Common myeloid progenitor, CD34-positive (primary cell): Measurements from ENCODE around the gene FNDC7. TPM values are rescaled to one million over a fixed set of nuclear protein-coding genes. Genes with fewer than 3 reads are reported as not detected.
"Not testable (repeated sequence)": the region's sequence is repeated elsewhere in the genome, so short reads cannot be mapped to it uniquely, and the experiment has no call there.

ENCODE experiments used
- CTCF ChIA-PET: fragments of 350-600 bp; sonication (Branson Sonifier 250); formaldehyde crosslinking; loops from one replicate; lab custom pipeline; 2021; ENCODE audit warnings: antibody characterized with exemption; lab: Charles Lee
- POLR2A ChIA-PET: fragments of 350-600 bp; sonication (Branson Sonifier 250); formaldehyde crosslinking; loops from one replicate; lab custom pipeline; 2021; ENCODE audit warnings: antibody characterized with exemption; lab: Charles Lee
- DNase-seq, 3 donors: peaks; one replicate each; pipeline versions ENCODE4 v3.0.0 to v3.0.0-alpha.2; 2013
- H3K27ac ChIP-seq, 2 experiments: 1 replicate in 1 of 2; 2 replicates in 1 of 2; pipeline ENCODE4 v1.7.0; 2013; ENCODE audit warnings: inconsistent platforms in 2 of 2, low read length in 2 of 2, mild to moderate bottlenecking in 2 of 2, low read depth in 1 of 2, moderate library complexity in 1 of 2; ENCODE audit not compliant: severe bottlenecking in 2 of 2, insufficient read depth in 1 of 2, poor library complexity in 1 of 2
- H3K27me3 ChIP-seq, 5 experiments: replicated peaks in 2 of 5; 1 replicate in 3 of 5; 2 replicates in 2 of 5; pipeline versions ENCODE4 v1.6.1 to v1.7.0; 2013; ENCODE audit warnings: low read length in 4 of 5, mild to moderate bottlenecking in 2 of 5, moderate library complexity in 2 of 5, inconsistent platforms in 1 of 5; ENCODE audit not compliant: insufficient read depth in 5 of 5, control insufficient read depth in 4 of 5
- H3K36me3 ChIP-seq, 4 experiments: 1 replicate in 2 of 4; 2 replicates in 2 of 4; pipeline versions ENCODE4 v1.6.1 to v1.7.0; 2013; ENCODE audit warnings: low read length in 3 of 4, control low read depth in 1 of 4, mild to moderate bottlenecking in 1 of 4; ENCODE audit not compliant: control insufficient read depth in 4 of 4, insufficient read depth in 4 of 4
- H3K4me1 ChIP-seq, 4 experiments: 1 replicate in 3 of 4; 2 replicates in 1 of 4; pipeline versions ENCODE4 v1.6.1 to v1.7.1; 2013; ENCODE audit warnings: low read length in 3 of 4, mild to moderate bottlenecking in 3 of 4, control low read depth in 1 of 4, inconsistent platforms in 1 of 4, moderate library complexity in 1 of 4; ENCODE audit not compliant: control insufficient read depth in 4 of 4, insufficient read depth in 4 of 4; ENCODE audit errors: control extremely low read depth in 1 of 4
- H3K4me3 ChIP-seq, 7 experiments: 1 replicate in 4 of 7; 2 replicates in 3 of 7; pipeline versions ENCODE4 v1.5.1 to v1.7.0; 2013; ENCODE audit warnings: mild to moderate bottlenecking in 7 of 7, low read length in 6 of 7, moderate library complexity in 6 of 7, inconsistent platforms in 2 of 7, low read depth in 2 of 7, control low read depth in 1 of 7; ENCODE audit not compliant: insufficient read depth in 4 of 7, control insufficient read depth in 1 of 7; ENCODE audit errors: extremely low read depth in 1 of 7
- H3K9me3 ChIP-seq, 5 experiments: 1 replicate in 4 of 5; 2 replicates in 1 of 5; pipeline versions ENCODE4 v1.6.1 to v1.7.1; 2013; ENCODE audit warnings: low read length in 4 of 5, mild to moderate bottlenecking in 2 of 5, inconsistent platforms in 1 of 5, low read depth in 1 of 5, moderate library complexity in 1 of 5; ENCODE audit not compliant: control insufficient read depth in 4 of 5, insufficient read depth in 2 of 5; ENCODE audit errors: control extremely low read depth in 1 of 5
- WGBS: methylation state at CpG from one replicate; pipeline ENCODE4 v1.1.5; 2013; ENCODE audit not compliant: insufficient coverage; 5-methylcytosine and 5-hydroxymethylcytosine counted together
- polyA plus RNA-seq: library from polyadenylated mRNA; unstranded; fragments of 120-200 nt; gene quantifications from one replicate; pipeline ENCODE4 v1.2.1, GENCODE V29; 2013

FNDC7 gene
- polyA plus RNA-seq, result 0.01 TPM

- no peaks in the 10 kb centered on the region for H3K9me3 ChIP-seq
- 87% methylated on average over 5 of the region's 9 CpGs for WGBS
- H3K4me1 ChIP-seq, result no peaks in the 10 kb centered on the region
- peaks cover 0 to 4% (median 0%) of the 10 kb centered on the region in 5 experiments for H3K27me3 ChIP-seq
- H3K4me3 ChIP-seq, result no peak within 1 kb of the TSS
- ChIA-PET POLR2A (no interaction called here), CTCF (interaction anchor here (1.5 kb wide), 1 partner anchor 14 kb away, joined by 4 read pairs; no protein-coding TSS in a partner anchor)
- no peak for DNase-seq
- H3K27ac ChIP-seq, result no peak within 1 kb of the TSS
- no peaks in the 10 kb centered on the region for H3K36me3 ChIP-seq
Observed at GRCh38 chr1:108712606-108713150, at the start of gene FNDC7. TSS of gene FNDC7 (plus strand) at chr1:108712908. CDS start at chr1:108712934, 26 bp downstream.

GRCh38 chr1:108663074-108663473 is 49.6 kb upstream of the FNDC7 start:
- no peak for DNase-seq
- Histone ChIP-seq H3K4me3 (no peak overlapping the region), H3K9me3 (no peaks in the 10 kb centered on the region), H3K36me3 (no peaks in the 10 kb centered on the region), H3K4me1 (peaks cover 9 to 44% (median 26%) of the 10 kb centered on the region in 4 experiments), H3K27ac (no peak overlapping the region), H3K27me3 (no peaks in the 10 kb centered on the region)
- CTCF ChIA-PET, result interaction anchor here (1.2 to 1.6 kb wide), 3 partner anchors 9 to 19 kb away, joined by 3 to 5 read pairs (median 4); no protein-coding TSS in a partner anchor
- WGBS, result no CpG with 5 or more reads among the region's 2 CpGs
- POLR2A ChIA-PET, result no interaction called here

- Histone ChIP-seq H3K4me1 (peaks cover 8 to 35% (median 22%) of the 10 kb centered on the region in 4 experiments), H3K9me3 (no peaks in the 10 kb centered on the region), H3K36me3 (no peaks in the 10 kb centered on the region), H3K4me3 (no peak overlapping the region), H3K27ac (no peak overlapping the region), H3K27me3 (no peaks in the 10 kb centered on the region)
- ChIA-PET POLR2A (no interaction called here), CTCF (interaction anchor here (0.6 to 1.6 kb wide), 5 partner anchors 9 to 65 kb away, joined by 3 to 4 read pairs (median 3); no protein-coding TSS in a partner anchor)
- peak in 2 of 3 donors; percentile 56 to 65 for DNase-seq
- 72% methylated on average over 5 of the region's 6 CpGs for WGBS
Observed at GRCh38 chr1:108664481-108664880, 48.2 kb upstream of the FNDC7 start.

- Histone ChIP-seq H3K4me1 (peaks cover 5 to 29% (median 20%) of the 10 kb centered on the region in 4 experiments), H3K27ac (no peak overlapping the region), H3K9me3 (no peaks in the 10 kb centered on the region), H3K36me3 (no peaks in the 10 kb centered on the region), H3K4me3 (no peak overlapping the region), H3K27me3 (no peaks in the 10 kb centered on the region)
- ChIA-PET POLR2A (no interaction called here), CTCF (interaction anchor here (0.6 to 1.4 kb wide), 3 partner anchors 9 to 65 kb away, joined by 3 read pairs; no protein-coding TSS in a partner anchor)
- WGBS, result no CpG with 5 or more reads among the region's 2 CpGs
- no peak for DNase-seq
Observed at GRCh38 chr1:108665067-108665466, 47.6 kb upstream of the FNDC7 start.

DNA sequence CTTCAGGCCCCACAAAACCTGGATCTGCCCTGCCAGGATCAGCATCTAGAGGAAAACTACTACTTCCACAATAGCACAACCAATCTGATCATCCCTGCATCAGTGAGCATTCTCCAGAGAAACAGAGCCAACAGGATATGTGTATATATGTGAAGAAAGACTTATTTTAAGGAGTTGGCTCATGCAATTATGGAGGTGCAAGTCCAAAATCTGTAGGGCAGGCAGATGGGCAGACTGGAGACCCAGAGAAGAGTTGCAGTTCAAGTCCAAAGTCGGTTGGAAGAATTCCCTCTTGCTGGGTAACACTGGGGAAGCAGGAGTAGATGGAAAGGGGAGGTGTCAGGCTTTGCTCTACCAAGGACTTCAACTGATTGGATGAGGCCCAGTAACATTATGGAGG is 46.9 kb upstream of the FNDC7 start:
- 80% methylated on average over 1 of the region's 1 CpG for WGBS
- ChIA-PET POLR2A (no interaction called here), CTCF (interaction anchor here (1.0 to 1.4 kb wide), 2 partner anchors 10 to 24 kb away, joined by 3 read pairs; no protein-coding TSS in a partner anchor)
- Histone ChIP-seq H3K27me3 (no peaks in the 10 kb centered on the region), H3K36me3 (no peaks in the 10 kb centered on the region), H3K4me3 (no peak overlapping the region), H3K9me3 (no peaks in the 10 kb centered on the region), H3K4me1 (peaks cover 5 to 25% (median 19%) of the 10 kb centered on the region in 4 experiments), H3K27ac (no peak overlapping the region)
- no peak for DNase-seq

GRCh38 chr1:108667422-108667821 is 45.3 kb upstream of the FNDC7 start:
- ChIA-PET POLR2A (interaction anchor here (1.1 kb wide), 1 partner anchor 25 kb away, joined by 4 read pairs; the partner anchor contains the start of gene PRPF38B), CTCF (interaction anchor here (1.7 kb wide), 1 partner anchor 14 kb away, joined by 8 read pairs; no protein-coding TSS in a partner anchor)
- peaks cover 0 to 20% (median 16%) of the 10 kb centered on the region in 4 experiments for H3K4me1 ChIP-seq
- not testable (repeated sequence) for DNase-seq, H3K27me3 ChIP-seq, H3K36me3 ChIP-seq, H3K27ac ChIP-seq, H3K4me3 ChIP-seq, H3K9me3 ChIP-seq
- WGBS, result 97% methylated on average over 17 of the region's 28 CpGs

GRCh38 chr1:108668777-108669176 is 43.9 kb upstream of the FNDC7 start:
- Histone ChIP-seq H3K27ac (no peak overlapping the region), H3K4me1 (peaks cover 0 to 20% (median 13%) of the 10 kb centered on the region in 4 experiments), H3K36me3 (no peaks in the 10 kb centered on the region), H3K27me3 (no peaks in the 10 kb centered on the region), H3K9me3 (peaks cover 0 to 3% (median 0%) of the 10 kb centered on the region in 5 experiments), H3K4me3 (no peak overlapping the region)
- ChIA-PET CTCF (interaction anchor here (1.4 to 1.7 kb wide), 2 partner anchors 9 to 13 kb away, joined by 6 to 8 read pairs; no protein-coding TSS in a partner anchor), POLR2A (no interaction called here)
- no peak for DNase-seq
